Keratinocyte (primary cell): ENCODE measurements around the gene TMEM229B. TPM values are rescaled to one million over a fixed set of nuclear protein-coding genes. Genes with fewer than 3 reads are reported as not detected.

ENCODE experiments used
- DNase-seq: peaks from one replicate; pipeline ENCODE4 v3.0.0-alpha.2; 2011; ENCODE audit warnings: low read depth, missing footprints, low spot score
- FAIRE-seq: peaks from 2 replicates; lab custom pipeline; 2011; peaks lifted over from hg19 to GRCh38; lab: Jason Lieb, UNC
- H2AFZ ChIP-seq: 2 replicates; pipeline ENCODE4 v1.6.0; 2012; ENCODE audit warnings: low read length, control low read depth, inconsistent platforms; ENCODE audit not compliant: control insufficient read depth
- H3K27ac ChIP-seq: 2 replicates; pipeline ENCODE4 v1.5.1; 2011; ENCODE audit warnings: low read length; ENCODE audit not compliant: control insufficient read depth, insufficient read depth
- H3K27me3 ChIP-seq: 3 replicates; pipeline ENCODE4 v1.6.0; 2011; ENCODE audit warnings: low read length; ENCODE audit not compliant: control insufficient read depth, insufficient read depth; ENCODE audit errors: extremely low read depth
- H3K36me3 ChIP-seq, 2 experiments: 2 replicates in 1 of 2; 3 replicates in 1 of 2; pipeline ENCODE4 v1.5.1; 2011; ENCODE audit warnings: low read length in 2 of 2, mild to moderate bottlenecking in 1 of 2; ENCODE audit not compliant: control insufficient read depth in 2 of 2, insufficient read depth in 2 of 2; ENCODE audit errors: extremely low read depth in 1 of 2
- H3K4me1 ChIP-seq: 3 replicates; pipeline ENCODE4 v1.5.1; 2011; ENCODE audit warnings: low read length; ENCODE audit not compliant: control insufficient read depth, insufficient read depth; ENCODE audit errors: extremely low read depth
- H3K4me2 ChIP-seq: 3 replicates; pipeline ENCODE4 v1.6.0; 2011; ENCODE audit warnings: low read depth, low read length; ENCODE audit not compliant: control insufficient read depth, insufficient read depth; ENCODE audit errors: extremely low read depth
- H3K4me3 ChIP-seq, 3 experiments: fragments of 200-600 bp in 1 of 3; sonication (generic) in 1 of 3; 2 replicates in 2 of 3; 3 replicates in 1 of 3; pipeline ENCODE4 v1.5.1; 2011 to 2016; ENCODE audit warnings: low read length in 3 of 3, mild to moderate bottlenecking in 3 of 3, control low read depth in 2 of 3, inconsistent platforms in 1 of 3, low read depth in 1 of 3, mixed read lengths in 1 of 3, mixed run types in 1 of 3, moderate library complexity in 1 of 3; ENCODE audit not compliant: control insufficient read depth in 2 of 3, insufficient read depth in 2 of 3; ENCODE audit errors: extremely low read depth in 1 of 3
- H3K79me2 ChIP-seq: 2 replicates; pipeline ENCODE4 v1.6.0; 2012; ENCODE audit warnings: low read length; ENCODE audit not compliant: control insufficient read depth, insufficient read depth
- H3K9ac ChIP-seq: 3 replicates; pipeline ENCODE4 v1.6.0; 2011; ENCODE audit warnings: low read length; ENCODE audit not compliant: control insufficient read depth, insufficient read depth; ENCODE audit errors: extremely low read depth
- H3K9me1 ChIP-seq: 3 replicates; pipeline ENCODE4 v1.6.0; 2011; ENCODE audit warnings: low read length; ENCODE audit not compliant: control insufficient read depth, insufficient read depth; ENCODE audit errors: extremely low read depth
- H3K9me3 ChIP-seq: 2 replicates; pipeline ENCODE4 v1.5.1; 2012; ENCODE audit warnings: low read depth, low read length; ENCODE audit not compliant: control insufficient read depth
- H4K20me1 ChIP-seq: 3 replicates; pipeline ENCODE4 v1.6.0; 2011; ENCODE audit warnings: low read length; ENCODE audit not compliant: control insufficient read depth, insufficient read depth; ENCODE audit errors: extremely low read depth
- CTCF ChIP-seq, 3 experiments: IDR thresholded peaks in 1 of 3; conservative IDR thresholded peaks in 1 of 3; optimal IDR thresholded peaks in 1 of 3; 2 replicates in 2 of 3; 3 replicates in 1 of 3; pipeline versions ENCODE3 to v1.5.1; 2011; ENCODE audit warnings: low read length in 3 of 3, mild to moderate bottlenecking in 3 of 3, moderate library complexity in 2 of 3, control low read depth in 1 of 3, inconsistent platforms in 1 of 3; ENCODE audit not compliant: insufficient read depth in 2 of 3; ENCODE audit errors: extremely low read depth in 1 of 3
- EZH2 ChIP-seq: IDR thresholded peaks from one replicate; pipeline ENCODE4 v1.6.1; 2012; ENCODE audit warnings: inconsistent platforms, mild to moderate bottlenecking, low read length, moderate library complexity
- dilution Hi-C: fragments of 300-500 bp; cut with MboI; formaldehyde crosslinking; loops from one replicate; pipeline ENCODE4 v1.7.0; 2020; ENCODE audit warnings: low sequenced_read_pairs; ENCODE audit not compliant: extremely low pct_ligation_motif_present
- polyA plus RNA-seq, 5 experiments: library from polyadenylated mRNA; depleted of rRNA in 3 of 5; stranded (reverse) in 3 of 5; stranded (forward) in 1 of 5; unstranded in 1 of 5; fragments of >200 nt; gene quantifications; 1 replicate in 1 of 5; 2 replicates in 3 of 5; 3 replicates in 1 of 5; pipeline versions ENCODE4 v1.2.1 to v1.2.3, GENCODE V29; 2011 to 2012; ENCODE audit warnings: missing spikeins in 2 of 5, low read depth in 1 of 5, low replicate concordance in 1 of 5

Gene TMEM229B
- polyA plus RNA-seq, 1 donor (not counting 4 experiments of a cell fraction or from before 2014, with no cell fraction given): 1.0 TPM

GRCh38 chr14:67474366-67474765 lies 14.2 kb downstream of the TMEM229B start:
- H3K36me3 ChIP-seq: no peaks in the 10 kb centered on the region
- TF ChIP-seq CTCF (optimal IDR thresholded peaks at IDR 0.05 in 1 of 3, IDR thresholded peaks at IDR 0.05 in 1 of 3, conservative IDR thresholded peaks at IDR 0.05 in 1 of 3; ENCODE audit: extremely low read depth in 1 of 3, insufficient read depth in 2 of 3, low read length in 3 of 3) (no peak), EZH2 (no peak)

GRCh38 chr14:67473290-67474082 lies 15.0 kb downstream of the TMEM229B start:
- Histone ChIP-seq H3K9me3 (no peaks in the 10 kb centered on the region), H3K4me3 (no peak overlapping the region), H3K79me2 (no peaks in the 10 kb centered on the region), H3K27me3 (no peaks in the 10 kb centered on the region), H4K20me1 (no peaks in the 10 kb centered on the region), H3K9me1 (no peaks in the 10 kb centered on the region), H3K9ac (no peak overlapping the region), H2AFZ (no peak overlapping the region), H3K4me2 (no peak overlapping the region), H3K27ac (no peak overlapping the region), H3K36me3 (no peaks in the 10 kb centered on the region), H3K4me1 (peaks cover 13% of the 10 kb centered on the region)
- DNase-seq (no peak), FAIRE-seq (no peak)
- no peak for TF ChIP-seq CTCF (optimal IDR thresholded peaks at IDR 0.05 in 1 of 3, IDR thresholded peaks at IDR 0.05 in 1 of 3, conservative IDR thresholded peaks at IDR 0.05 in 1 of 3; ENCODE audit: extremely low read depth in 1 of 3, insufficient read depth in 2 of 3, low read length in 3 of 3)
- TF ChIP-seq EZH2: no peak
- dilution Hi-C loops: no loop called here

More at GRCh38 chr14:67474366-67474765, 14.2 kb downstream of the TMEM229B start:
- H3K4me1 ChIP-seq: peaks cover 13% of the 10 kb centered on the region
- no peaks in the 10 kb centered on the region for H3K27me3 ChIP-seq
- dilution Hi-C loops: no loop called here
- H4K20me1 ChIP-seq: no peaks in the 10 kb centered on the region
- H3K9me3 ChIP-seq: no peaks in the 10 kb centered on the region
- H3K9me1 ChIP-seq: no peaks in the 10 kb centered on the region
- H2AFZ ChIP-seq: no peak overlapping the region
- H3K79me2 ChIP-seq: no peaks in the 10 kb centered on the region
- no peak overlapping the region for H3K27ac ChIP-seq
- H3K9ac ChIP-seq: no peak overlapping the region
- FAIRE-seq: no peak
- H3K4me2 ChIP-seq: no peak overlapping the region
- no peak for DNase-seq
- no peak overlapping the region for H3K4me3 ChIP-seq
